HepG2 (cell line): ENCODE results near the gene SORBS2. TPM values are rescaled to one million over a fixed set of nuclear protein-coding genes. Genes with fewer than 3 reads are reported as not detected.

Experiments
- FOXP1 ChIP-seq, 2 experiments: fragments of 450-650 bp in 1 of 2; IDR thresholded peaks; 2 replicates each; pipeline ENCODE4 v1.6.1; 2017 to 2018; ENCODE audit warnings: antibody characterized with exemption in 1 of 2
- GABPB1 ChIP-seq: IDR thresholded peaks from 2 replicates; pipeline ENCODE4 v1.6.1; 2016; ENCODE audit warnings: mild to moderate bottlenecking, missing genetic modification reagents, moderate library complexity, missing compliant biosample characterization
- HOXA3 ChIP-seq: sonication (generic); formaldehyde crosslinking; IDR thresholded peaks from 2 replicates; pipeline ENCODE4 v1.5.0; 2020; ENCODE audit warnings: missing genetic modification reagents
- MED1 ChIP-seq: sonication (generic); formaldehyde crosslinking; IDR thresholded peaks from 2 replicates; pipeline ENCODE4 v1.4.0; 2020; ENCODE audit warnings: missing genetic modification reagents
- SALL1 ChIP-seq: sonication (generic); formaldehyde crosslinking; IDR thresholded peaks from 2 replicates; pipeline ENCODE4 v1.8.0; 2022; ENCODE audit warnings: mild to moderate bottlenecking, missing genetic modification reagents
- polyA plus RNA-seq, 8 experiments: library from polyadenylated mRNA; depleted of rRNA in 3 of 8; stranded (reverse) in 7 of 8; unstranded in 1 of 8; fragments of >200 nt; fragmentation: Illumina TruSeq in 4 of 8; extraction: Trizol in 4 of 8; gene quantifications; 2 replicates each; pipeline versions ENCODE4 v1.2.1 to v1.2.3, GENCODE V29; 2011 to 2016; ENCODE audit warnings: low read depth in 4 of 8, missing spikeins in 1 of 8, mixed read lengths in 1 of 8; ENCODE audit not compliant: insufficient read depth in 1 of 8
- total RNA-seq, 5 experiments: library from RNA; depleted of rRNA; stranded (reverse); fragments of >200 nt; fragmentation: Illumina TruSeq; extraction: Trizol; gene quantifications; 2 replicates each; pipeline ENCODE4 v1.2.3, GENCODE V29; 2016; ENCODE audit warnings: low read depth in 1 of 5
- TF ChIP-seq, protein P1 (sequence below): sonication (generic); formaldehyde crosslinking; IDR thresholded peaks from 2 replicates; pipeline ENCODE4 v1.5.1; 2020; ENCODE audit warnings: mild to moderate bottlenecking, missing genetic modification reagents, borderline replicate concordance
- TF ChIP-seq, protein P2 (sequence below): sonication (generic); formaldehyde crosslinking; IDR thresholded peaks from 2 replicates; pipeline ENCODE4 v1.4.0; 2020; ENCODE audit warnings: missing genetic modification reagents

The SORBS2 gene
- total and polyA plus RNA-seq, 2 of the 13 experiments (the other 11 are each of a cell fraction or from before 2014, with no cell fraction given), result 25.0 to 80.5 TPM

GRCh38 chr4:185817403-185817818, 5.4 kb upstream of the SORBS2 start (continued):
- TF ChIP-seq HOXA3 (CRISPR knock-in tag) (peak; percentile 50; the same call in 1 of the 2 replicates), MED1 (CRISPR knock-in tag) (peak; percentile 55; the same call in 1 of the 2 replicates), GABPB1 (CRISPR knock-in tag) (peak; percentile 57; the same call in 1 of the 2 replicates), SALL1 (CRISPR knock-in tag) (peak; percentile 48), FOXP1 (IDR thresholded peaks at IDR 0.05) (no peak), FOXP1 (CRISPR knock-in tag; IDR thresholded peaks at IDR 0.05) (0 out of 2 replicates have a peak, but pooled peaks have one; percentile 12)
- TF ChIP-seq, protein P1, sequence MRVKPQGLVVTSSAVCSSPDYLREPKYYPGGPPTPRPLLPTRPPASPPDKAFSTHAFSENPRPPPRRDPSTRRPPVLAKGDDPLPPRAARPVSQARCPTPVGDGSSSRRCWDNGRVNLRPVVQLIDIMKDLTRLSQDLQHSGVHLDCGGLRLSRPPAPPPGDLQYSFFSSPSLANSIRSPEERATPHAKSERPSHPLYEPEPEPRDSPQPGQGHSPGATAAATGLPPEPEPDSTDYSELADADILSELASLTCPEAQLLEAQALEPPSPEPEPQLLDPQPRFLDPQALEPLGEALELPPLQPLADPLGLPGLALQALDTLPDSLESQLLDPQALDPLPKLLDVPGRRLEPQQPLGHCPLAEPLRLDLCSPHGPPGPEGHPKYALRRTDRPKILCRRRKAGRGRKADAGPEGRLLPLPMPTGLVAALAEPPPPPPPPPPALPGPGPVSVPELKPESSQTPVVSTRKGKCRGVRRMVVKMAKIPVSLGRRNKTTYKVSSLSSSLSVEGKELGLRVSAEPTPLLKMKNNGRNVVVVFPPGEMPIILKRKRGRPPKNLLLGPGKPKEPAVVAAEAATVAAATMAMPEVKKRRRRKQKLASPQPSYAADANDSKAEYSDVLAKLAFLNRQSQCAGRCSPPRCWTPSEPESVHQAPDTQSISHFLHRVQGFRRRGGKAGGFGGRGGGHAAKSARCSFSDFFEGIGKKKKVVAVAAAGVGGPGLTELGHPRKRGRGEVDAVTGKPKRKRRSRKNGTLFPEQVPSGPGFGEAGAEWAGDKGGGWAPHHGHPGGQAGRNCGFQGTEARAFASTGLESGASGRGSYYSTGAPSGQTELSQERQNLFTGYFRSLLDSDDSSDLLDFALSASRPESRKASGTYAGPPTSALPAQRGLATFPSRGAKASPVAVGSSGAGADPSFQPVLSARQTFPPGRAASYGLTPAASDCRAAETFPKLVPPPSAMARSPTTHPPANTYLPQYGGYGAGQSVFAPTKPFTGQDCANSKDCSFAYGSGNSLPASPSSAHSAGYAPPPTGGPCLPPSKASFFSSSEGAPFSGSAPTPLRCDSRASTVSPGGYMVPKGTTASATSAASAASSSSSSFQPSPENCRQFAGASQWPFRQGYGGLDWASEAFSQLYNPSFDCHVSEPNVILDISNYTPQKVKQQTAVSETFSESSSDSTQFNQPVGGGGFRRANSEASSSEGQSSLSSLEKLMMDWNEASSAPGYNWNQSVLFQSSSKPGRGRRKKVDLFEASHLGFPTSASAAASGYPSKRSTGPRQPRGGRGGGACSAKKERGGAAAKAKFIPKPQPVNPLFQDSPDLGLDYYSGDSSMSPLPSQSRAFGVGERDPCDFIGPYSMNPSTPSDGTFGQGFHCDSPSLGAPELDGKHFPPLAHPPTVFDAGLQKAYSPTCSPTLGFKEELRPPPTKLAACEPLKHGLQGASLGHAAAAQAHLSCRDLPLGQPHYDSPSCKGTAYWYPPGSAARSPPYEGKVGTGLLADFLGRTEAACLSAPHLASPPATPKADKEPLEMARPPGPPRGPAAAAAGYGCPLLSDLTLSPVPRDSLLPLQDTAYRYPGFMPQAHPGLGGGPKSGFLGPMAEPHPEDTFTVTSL (CRISPR knock-in tag), result peak; percentile 28; the same call in 1 of the 2 replicates
- TF ChIP-seq, protein P2, sequence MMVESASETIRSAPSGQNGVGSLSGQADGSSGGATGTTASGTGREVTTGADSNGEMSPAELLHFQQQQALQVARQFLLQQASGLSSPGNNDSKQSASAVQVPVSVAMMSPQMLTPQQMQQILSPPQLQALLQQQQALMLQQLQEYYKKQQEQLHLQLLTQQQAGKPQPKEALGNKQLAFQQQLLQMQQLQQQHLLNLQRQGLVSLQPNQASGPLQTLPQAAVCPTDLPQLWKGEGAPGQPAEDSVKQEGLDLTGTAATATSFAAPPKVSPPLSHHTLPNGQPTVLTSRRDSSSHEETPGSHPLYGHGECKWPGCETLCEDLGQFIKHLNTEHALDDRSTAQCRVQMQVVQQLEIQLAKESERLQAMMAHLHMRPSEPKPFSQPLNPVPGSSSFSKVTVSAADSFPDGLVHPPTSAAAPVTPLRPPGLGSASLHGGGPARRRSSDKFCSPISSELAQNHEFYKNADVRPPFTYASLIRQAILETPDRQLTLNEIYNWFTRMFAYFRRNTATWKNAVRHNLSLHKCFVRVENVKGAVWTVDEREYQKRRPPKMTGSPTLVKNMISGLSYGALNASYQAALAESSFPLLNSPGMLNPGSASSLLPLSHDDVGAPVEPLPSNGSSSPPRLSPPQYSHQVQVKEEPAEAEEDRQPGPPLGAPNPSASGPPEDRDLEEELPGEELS (CRISPR knock-in tag), result 0 out of 2 replicates have a peak, but pooled peaks have one; percentile 25
